ENCODE results near the gene POU2F1. TPM values are rescaled to one million over a fixed set of nuclear protein-coding genes. Genes with fewer than 3 reads are reported as not detected.

Gene POU2F1
- total RNA-seq, 4 donors from 2014 or later: 14.0 to 45.5 (median 19.8) TPM

- peaks cover 12 to 21% of the 10 kb centered on the region in 2 donors for H3K4me1 ChIP-seq
- no peaks in the 10 kb centered on the region for H3K9me3 ChIP-seq
- H3K4me3 ChIP-seq (replicated peaks in 1 of 3): no peak overlapping the region
- H3K27ac ChIP-seq: no peak overlapping the region
- 97 to 98% methylated on average over 1 of the region's 1 CpG for WGBS, 2 donors
- no peak for DNase-seq
- intact Hi-C loops (cut with DNase I): no loop called here
- H3K36me3 ChIP-seq: no peaks in the 10 kb centered on the region
- TF ChIP-seq, protein P1, sequence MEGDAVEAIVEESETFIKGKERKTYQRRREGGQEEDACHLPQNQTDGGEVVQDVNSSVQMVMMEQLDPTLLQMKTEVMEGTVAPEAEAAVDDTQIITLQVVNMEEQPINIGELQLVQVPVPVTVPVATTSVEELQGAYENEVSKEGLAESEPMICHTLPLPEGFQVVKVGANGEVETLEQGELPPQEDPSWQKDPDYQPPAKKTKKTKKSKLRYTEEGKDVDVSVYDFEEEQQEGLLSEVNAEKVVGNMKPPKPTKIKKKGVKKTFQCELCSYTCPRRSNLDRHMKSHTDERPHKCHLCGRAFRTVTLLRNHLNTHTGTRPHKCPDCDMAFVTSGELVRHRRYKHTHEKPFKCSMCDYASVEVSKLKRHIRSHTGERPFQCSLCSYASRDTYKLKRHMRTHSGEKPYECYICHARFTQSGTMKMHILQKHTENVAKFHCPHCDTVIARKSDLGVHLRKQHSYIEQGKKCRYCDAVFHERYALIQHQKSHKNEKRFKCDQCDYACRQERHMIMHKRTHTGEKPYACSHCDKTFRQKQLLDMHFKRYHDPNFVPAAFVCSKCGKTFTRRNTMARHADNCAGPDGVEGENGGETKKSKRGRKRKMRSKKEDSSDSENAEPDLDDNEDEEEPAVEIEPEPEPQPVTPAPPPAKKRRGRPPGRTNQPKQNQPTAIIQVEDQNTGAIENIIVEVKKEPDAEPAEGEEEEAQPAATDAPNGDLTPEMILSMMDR (IDR thresholded peaks at IDR 0.05): no peak
- no peak for TF ChIP-seq POLR2A (IDR thresholded peaks at IDR 0.05)
- H3K27me3 ChIP-seq: no peaks in the 10 kb centered on the region
These were observed 53.4 kb downstream of the POU2F1 start for GRCh38 chr1:167274061-167274460.

GRCh38 chr1:167276969-167277368 lies 56.3 kb downstream of the POU2F1 start:
- Histone ChIP-seq H3K4me1 (peaks cover 8 to 16% of the 10 kb centered on the region in 2 donors), H3K27ac (no peak overlapping the region), H3K36me3 (no peaks in the 10 kb centered on the region), H3K4me3 (replicated peaks in 1 of 3) (no peak overlapping the region), H3K27me3 (no peaks in the 10 kb centered on the region), H3K9me3 (no peaks in the 10 kb centered on the region)
- no peak for DNase-seq
- intact Hi-C loops (cut with DNase I): no loop called here
- WGBS, 2 donors: 93 to 94% methylated on average over 3 of the region's 3 CpGs
- TF ChIP-seq, protein P1 (IDR thresholded peaks at IDR 0.05): no peak
- no peak for TF ChIP-seq POLR2A (IDR thresholded peaks at IDR 0.05)

DNA sequence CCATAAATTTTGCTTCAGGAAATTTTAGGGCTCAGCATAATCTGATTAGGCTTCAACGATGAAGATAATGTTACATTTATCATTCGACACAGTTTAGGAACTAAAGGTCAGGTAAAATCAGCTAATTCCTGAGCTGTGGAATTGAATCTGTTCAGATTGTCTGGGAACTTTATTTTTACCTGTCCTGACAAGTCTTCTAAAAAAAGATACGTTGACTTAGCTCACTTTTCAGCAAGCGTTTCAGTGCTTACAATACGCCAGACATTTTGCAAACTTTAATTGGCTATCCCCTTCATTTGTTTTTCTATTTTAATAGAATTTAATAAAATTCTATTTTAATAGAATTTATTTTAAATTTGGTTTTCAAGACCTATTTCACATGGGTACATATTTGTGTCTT lies 57.8 kb downstream of the POU2F1 start:
- TF ChIP-seq, protein P1 (IDR thresholded peaks at IDR 0.05): no peak
- no peak for TF ChIP-seq POLR2A (IDR thresholded peaks at IDR 0.05)
- Histone ChIP-seq H3K9me3 (no peaks in the 10 kb centered on the region), H3K36me3 (no peaks in the 10 kb centered on the region), H3K27me3 (no peaks in the 10 kb centered on the region), H3K4me1 (peaks cover 6 to 9% of the 10 kb centered on the region in 2 donors), H3K27ac (no peak overlapping the region), H3K4me3 (replicated peaks in 1 of 3) (no peak overlapping the region)
- intact Hi-C loops (cut with DNase I): no loop called here
- no peak for DNase-seq
- WGBS, 2 donors: 96 to 98% methylated on average over 5 of the region's 5 CpGs

- WGBS, 2 donors: 92 to 97% methylated on average over 3 of the region's 3 CpGs
- H3K27ac ChIP-seq: no peak overlapping the region
- H3K4me1 ChIP-seq: no peaks in the 10 kb centered on the region
- intact Hi-C loops (cut with DNase I): no loop called here
- DNase-seq: no peak
- TF ChIP-seq, protein P1 (IDR thresholded peaks at IDR 0.05): no peak
- TF ChIP-seq POLR2A (IDR thresholded peaks at IDR 0.05): no peak
- no peak overlapping the region for H3K4me3 ChIP-seq (replicated peaks in 1 of 3)
- no peaks in the 10 kb centered on the region for H3K36me3 ChIP-seq
- no peaks in the 10 kb centered on the region for H3K9me3 ChIP-seq
- no peaks in the 10 kb centered on the region for H3K27me3 ChIP-seq
These were observed 60.2 kb downstream of the POU2F1 start for GRCh38 chr1:167280912-167281311.

DNA sequence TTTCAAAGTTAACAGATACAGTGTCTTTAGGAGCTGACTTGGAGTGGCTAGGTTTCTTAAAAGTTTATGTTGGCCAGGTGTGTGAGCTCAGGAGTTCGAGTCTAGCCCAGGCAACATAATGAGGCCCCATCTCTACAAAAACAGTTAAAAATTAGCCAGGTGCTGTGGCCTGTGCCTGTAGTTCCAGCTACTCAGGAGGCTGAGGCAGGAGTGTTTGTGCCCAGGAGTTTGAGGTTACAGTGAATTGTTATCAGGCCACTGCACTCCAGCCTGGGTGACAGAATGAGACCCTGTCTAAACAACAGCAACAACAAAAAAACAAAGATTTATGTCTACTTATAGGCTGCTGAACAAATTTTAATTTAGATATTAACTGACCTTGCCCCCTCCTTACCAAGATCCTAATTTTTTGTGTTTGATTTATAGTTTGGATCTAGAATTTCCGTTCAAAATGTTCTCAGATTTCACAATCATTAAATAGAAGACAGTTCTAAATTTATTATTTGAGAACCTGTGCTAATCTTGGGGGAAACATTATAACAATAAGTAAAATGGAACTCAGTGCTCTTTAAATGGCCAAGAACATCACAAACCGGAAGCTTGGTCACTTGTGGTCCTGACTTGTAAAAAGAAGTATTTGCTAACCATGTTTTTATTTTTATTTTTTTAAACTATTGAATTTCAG lies 67.8 kb downstream of the POU2F1 start:
- H3K36me3 ChIP-seq: no peaks in the 10 kb centered on the region
- H3K27ac ChIP-seq: no peak overlapping the region
- H3K4me3 ChIP-seq (replicated peaks in 1 of 3): no peak overlapping the region
- intact Hi-C loops (cut with DNase I): no loop called here
- DNase-seq: no peak
- H3K9me3 ChIP-seq: no peaks in the 10 kb centered on the region
- peaks cover 0 to 6% of the 10 kb centered on the region in 2 donors for H3K4me1 ChIP-seq
- 90 to 92% methylated on average over 3 of the region's 3 CpGs for WGBS, 2 donors
- H3K27me3 ChIP-seq: no peaks in the 10 kb centered on the region
- no peak for TF ChIP-seq POLR2A (IDR thresholded peaks at IDR 0.05)

All from thyroid gland (tissue), 4 donors.